HCT116 (cell line): ENCODE data around the gene MFSD8. TPM values are rescaled to one million over a fixed set of nuclear protein-coding genes. Genes with fewer than 3 reads are reported as not detected.
"Not testable (repeated sequence)": the region's sequence is repeated elsewhere in the genome, so short reads cannot be mapped to it uniquely, and the experiment has no call there.

ENCODE experiments used
- ATAC-seq: fragments of 200-7000 bp; cut with Tn5 transposase; 2 replicates; pipeline ENCODE4 v1.9.1; 2020; ENCODE audit warnings: mild to moderate bottlenecking, moderate library complexity
- BruUV-seq: library from RNA; stranded (reverse); fragments of 400-500 nt; replicated peaks from 2 replicates; lab custom pipeline; 2021; lab: Mats Ljungman, UMichigan
- CTCF ChIA-PET: fragments of 300-600 bp; sonication (Branson Sonifier 250); formaldehyde crosslinking; loops from one replicate; lab custom pipeline; 2021; ENCODE audit warnings: antibody characterized with exemption; lab: Charles Lee
- POLR2A ChIA-PET: fragments of 300-600, 350-600 bp; sonication (Branson Sonifier 250); formaldehyde crosslinking; loops from one replicate; lab custom pipeline; 2021; ENCODE audit warnings: antibody characterized with exemption; lab: Charles Lee
- RAD21 ChIA-PET, 2 experiments: fragments of 300-600 bp; sonication (Branson Sonifier 250); formaldehyde crosslinking; loops; one replicate each; lab custom pipeline; 2023; ENCODE audit warnings: low total read pairs in 2 of 2; ENCODE audit not compliant: uncharacterized antibody in 2 of 2, unreplicated experiment in 2 of 2, low non-redundant PET in 1 of 2; lab: Charles Lee
- DNase-seq: peaks from one replicate; pipeline ENCODE4 v3.0.0-alpha.2; 2010; ENCODE audit warnings: low read depth, low spot score
- H2AFZ ChIP-seq: fragments of 200-600 bp; shearing (Covaris generic), sonication (generic); 2 replicates; pipeline ENCODE4 v1.6.1; 2017; ENCODE audit warnings: low read depth, mixed run types, mixed read lengths, antibody characterized with exemption, low read length; ENCODE audit not compliant: poor library complexity, severe bottlenecking
- H3K27ac ChIP-seq: 2 replicates; pipeline ENCODE4 v1.5.1; 2012; ENCODE audit warnings: low read depth, low read length
- H3K27me3 ChIP-seq: fragments of 200-600 bp; sonication (generic); 2 replicates; pipeline ENCODE4 v1.6.1; 2016; ENCODE audit warnings: mixed run types, low read length, mixed read lengths; ENCODE audit not compliant: insufficient read depth
- H3K36me3 ChIP-seq, 2 experiments: fragments of 200-500 bp in 1 of 2; fragments of 200-600 bp in 1 of 2; sonication (Bioruptor generic) in 1 of 2; sonication (generic) in 1 of 2; 2 replicates each; pipeline versions ENCODE4 v1.5.1 to v1.6.1; 2014 to 2016; ENCODE audit warnings: low read length in 2 of 2, inconsistent platforms in 1 of 2, mixed read lengths in 1 of 2, mixed run types in 1 of 2; ENCODE audit not compliant: insufficient read depth in 2 of 2, control insufficient read depth in 1 of 2
- H3K4me1 ChIP-seq, 2 experiments: fragments of 200-600 bp in 1 of 2; sonication (generic) in 1 of 2; 2 replicates each; pipeline versions ENCODE4 v1.5.1 to v1.6.1; 2012 to 2017; ENCODE audit warnings: low read length in 2 of 2, inconsistent platforms in 1 of 2, mild to moderate bottlenecking in 1 of 2, mixed read lengths in 1 of 2, mixed run types in 1 of 2, moderate library complexity in 1 of 2; ENCODE audit not compliant: insufficient read depth in 2 of 2, control insufficient read depth in 1 of 2
- H3K4me2 ChIP-seq: fragments of 200-600 bp; sonication (generic); 2 replicates; pipeline ENCODE4 v1.6.1; 2017; ENCODE audit warnings: mixed run types, low read length, mixed read lengths
- H3K4me3 ChIP-seq, 2 experiments: fragments of 200-600 bp in 1 of 2; sonication (generic) in 1 of 2; replicated peaks in 1 of 2; 2 replicates each; pipeline ENCODE4 v1.5.1; 2011 to 2016; ENCODE audit warnings: low read length in 2 of 2, control low read depth in 1 of 2, low read depth in 1 of 2, mild to moderate bottlenecking in 1 of 2, mixed read lengths in 1 of 2, mixed run types in 1 of 2
- H3K79me2 ChIP-seq: fragments of 200-600 bp; sonication (generic); 2 replicates; pipeline ENCODE4 v1.6.1; 2017; ENCODE audit warnings: mild to moderate bottlenecking, mixed run types, low read length, moderate library complexity, mixed read lengths; ENCODE audit not compliant: insufficient read depth
- H3K9ac ChIP-seq: fragments of 200-600 bp; sonication (generic); 2 replicates; pipeline ENCODE4 v1.6.1; 2016; ENCODE audit warnings: low read length, mixed read lengths
- H3K9me2 ChIP-seq: fragments of 200-600 bp; sonication (generic), shearing (Covaris generic); 2 replicates; pipeline ENCODE4 v1.6.1; 2017; ENCODE audit warnings: mixed run types, mild to moderate bottlenecking, moderate library complexity; ENCODE audit not compliant: insufficient read depth
- H3K9me3 ChIP-seq, 2 experiments: fragments of 200-500 bp in 1 of 2; fragments of 200-600 bp in 1 of 2; sonication (Bioruptor generic) in 1 of 2; sonication (generic) in 1 of 2; 2 replicates each; pipeline ENCODE4 v1.6.1; 2014 to 2017; ENCODE audit warnings: low read length in 2 of 2, mixed read lengths in 2 of 2, inconsistent platforms in 1 of 2, low read depth in 1 of 2, mild to moderate bottlenecking in 1 of 2, mixed run types in 1 of 2, moderate library complexity in 1 of 2; ENCODE audit not compliant: control insufficient read depth in 1 of 2, insufficient read depth in 1 of 2
- H4K20me1 ChIP-seq: fragments of 200-600 bp; sonication (generic), shearing (Covaris generic); 2 replicates; pipeline ENCODE4 v1.6.1; 2017; ENCODE audit warnings: mixed run types, mild to moderate bottlenecking, moderate library complexity; ENCODE audit not compliant: insufficient read depth
- FOSL1 ChIP-seq: IDR thresholded peaks from 2 replicates; pipeline ENCODE4 v1.6.1; 2012; ENCODE audit warnings: low read depth
- intact Hi-C: fragments of 100-400 bp; cut with micrococcal nuclease; formaldehyde crosslinking; loops from 2 replicates; pipeline ENCODE4 v1.10.0; 2022
- total RNA-seq: library from RNA; stranded (reverse); gene quantifications from one replicate; pipeline ENCODE4 v1.2.1, GENCODE V29; 2021; ENCODE audit not compliant: unreplicated experiment
- TF ChIP-seq, protein P1 (sequence below): IDR thresholded peaks from 2 replicates; pipeline ENCODE4 v1.6.1; 2012; ENCODE audit warnings: low read depth

The MFSD8 gene
- total RNA-seq, 1 experiment from 2014 or later, result 17.1 TPM

- TF ChIP-seq, protein P1, sequence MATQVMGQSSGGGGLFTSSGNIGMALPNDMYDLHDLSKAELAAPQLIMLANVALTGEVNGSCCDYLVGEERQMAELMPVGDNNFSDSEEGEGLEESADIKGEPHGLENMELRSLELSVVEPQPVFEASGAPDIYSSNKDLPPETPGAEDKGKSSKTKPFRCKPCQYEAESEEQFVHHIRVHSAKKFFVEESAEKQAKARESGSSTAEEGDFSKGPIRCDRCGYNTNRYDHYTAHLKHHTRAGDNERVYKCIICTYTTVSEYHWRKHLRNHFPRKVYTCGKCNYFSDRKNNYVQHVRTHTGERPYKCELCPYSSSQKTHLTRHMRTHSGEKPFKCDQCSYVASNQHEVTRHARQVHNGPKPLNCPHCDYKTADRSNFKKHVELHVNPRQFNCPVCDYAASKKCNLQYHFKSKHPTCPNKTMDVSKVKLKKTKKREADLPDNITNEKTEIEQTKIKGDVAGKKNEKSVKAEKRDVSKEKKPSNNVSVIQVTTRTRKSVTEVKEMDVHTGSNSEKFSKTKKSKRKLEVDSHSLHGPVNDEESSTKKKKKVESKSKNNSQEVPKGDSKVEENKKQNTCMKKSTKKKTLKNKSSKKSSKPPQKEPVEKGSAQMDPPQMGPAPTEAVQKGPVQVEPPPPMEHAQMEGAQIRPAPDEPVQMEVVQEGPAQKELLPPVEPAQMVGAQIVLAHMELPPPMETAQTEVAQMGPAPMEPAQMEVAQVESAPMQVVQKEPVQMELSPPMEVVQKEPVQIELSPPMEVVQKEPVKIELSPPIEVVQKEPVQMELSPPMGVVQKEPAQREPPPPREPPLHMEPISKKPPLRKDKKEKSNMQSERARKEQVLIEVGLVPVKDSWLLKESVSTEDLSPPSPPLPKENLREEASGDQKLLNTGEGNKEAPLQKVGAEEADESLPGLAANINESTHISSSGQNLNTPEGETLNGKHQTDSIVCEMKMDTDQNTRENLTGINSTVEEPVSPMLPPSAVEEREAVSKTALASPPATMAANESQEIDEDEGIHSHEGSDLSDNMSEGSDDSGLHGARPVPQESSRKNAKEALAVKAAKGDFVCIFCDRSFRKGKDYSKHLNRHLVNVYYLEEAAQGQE, result no peak
- TF ChIP-seq FOSL1, result no peak
These were observed 32.8 kb upstream of the MFSD8 start (continued) for GRCh38 chr4:127997534-127998388.

DNA sequence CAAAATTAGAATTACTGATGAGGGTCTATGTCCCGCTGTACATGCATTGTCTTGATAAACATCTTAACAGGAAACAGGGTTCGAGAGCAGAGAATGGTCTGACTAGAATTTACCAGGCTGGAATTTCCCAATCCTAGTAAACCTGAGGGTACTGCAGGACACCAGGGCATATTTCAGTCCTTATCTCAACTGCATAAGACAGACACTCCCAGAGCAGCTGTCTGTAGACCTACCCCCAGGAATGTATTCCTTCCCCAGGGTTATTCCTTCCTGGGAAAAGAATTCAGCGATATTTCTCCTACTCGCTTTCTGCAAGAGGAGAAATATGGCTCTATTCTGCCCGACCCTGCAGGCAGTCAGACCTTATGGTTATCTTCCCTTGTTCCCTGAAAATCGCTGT is 31.5 kb upstream of the MFSD8 start:
- RAD21 ChIA-PET, H3K4me2 ChIP-seq, ATAC-seq, H3K27ac ChIP-seq, intact Hi-C loops, POLR2A ChIA-PET, H4K20me1 ChIP-seq, H3K4me1 ChIP-seq, H3K79me2 ChIP-seq, H3K27me3 ChIP-seq, BruUV-seq, H3K9me2 ChIP-seq, CTCF ChIA-PET, H3K36me3 ChIP-seq, H3K9me3 ChIP-seq, H3K9ac ChIP-seq, H2AFZ ChIP-seq, DNase-seq, H3K4me3 ChIP-seq: not testable (repeated sequence)
